ENCODE measurements around the gene HECTD4. TPM values are rescaled to one million over a fixed set of nuclear protein-coding genes. Genes with fewer than 3 reads are reported as not detected.
"Not testable (repeated sequence)": the region's sequence is repeated elsewhere in the genome, so short reads cannot be mapped to it uniquely, and the experiment has no call there.

The HECTD4 gene
- total RNA-seq, 2 donors from 2014 or later = 30.8 to 33.1 TPM

- Mint-ChIP-seq H3K9me3 (no peaks in the 10 kb centered on the region), H3K27ac (no peak overlapping the region), H3K4me3 (no peak overlapping the region), H3K4me1 (peaks cover 10% of the 10 kb centered on the region), H3K27me3 (no peaks in the 10 kb centered on the region), H3K36me3 (ENCODE audit: low read depth) (no peaks in the 10 kb centered on the region)
- no peak for ATAC-seq (replicated peaks)
These were observed 31.3 kb downstream of the HECTD4 start for GRCh38 chr12:112350593-112351592.

DNA sequence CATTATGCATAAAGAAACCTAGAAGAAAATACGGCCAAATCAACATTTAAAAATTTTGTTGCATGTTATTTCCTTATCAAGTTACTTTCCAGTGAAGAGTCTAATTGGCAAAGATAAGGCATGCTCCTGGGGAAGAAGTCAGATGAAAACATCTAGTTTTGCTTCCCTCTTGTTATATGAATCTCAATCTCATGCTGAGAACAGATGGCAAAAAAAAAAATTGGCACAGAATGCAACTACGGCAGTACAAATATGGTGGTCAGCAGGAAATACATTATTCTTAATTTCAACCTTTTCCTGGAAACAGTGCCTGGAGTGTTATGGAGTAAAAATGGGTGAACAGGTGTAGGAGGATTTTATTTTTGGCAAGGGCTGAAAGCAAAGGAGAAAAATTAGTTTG lies 32.8 kb downstream of the HECTD4 start:
- ATAC-seq (replicated peaks) = no peak
- Mint-ChIP-seq H3K4me3 (no peak overlapping the region), H3K27ac (no peak overlapping the region), H3K4me1 (peaks cover 16% of the 10 kb centered on the region), H3K9me3 (no peaks in the 10 kb centered on the region), H3K36me3 (ENCODE audit: low read depth) (no peaks in the 10 kb centered on the region), H3K27me3 (no peaks in the 10 kb centered on the region)

DNA sequence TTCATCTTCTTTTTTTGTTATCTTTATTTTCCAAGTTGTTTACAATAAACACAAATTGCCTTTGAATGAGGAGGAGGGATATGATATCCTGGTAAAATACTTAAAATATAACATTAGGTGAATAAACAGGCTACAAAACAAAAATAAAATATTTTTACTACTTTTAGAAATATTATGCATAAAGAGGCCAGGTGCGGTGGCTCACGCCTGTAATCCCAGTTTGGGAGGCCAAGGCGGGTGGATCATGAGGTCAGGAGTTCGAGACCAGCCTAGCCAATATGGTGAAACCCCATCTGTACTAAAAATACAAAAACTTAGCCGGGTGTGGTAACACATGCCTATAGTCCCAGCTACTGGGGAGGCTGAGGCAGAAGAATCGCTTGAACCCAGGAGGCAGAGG lies 33.3 kb downstream of the HECTD4 start:
- ATAC-seq (replicated peaks); H3K27ac Mint-ChIP-seq; H3K36me3 Mint-ChIP-seq (ENCODE audit: low read depth); H3K9me3 Mint-ChIP-seq; H3K4me3 Mint-ChIP-seq; H3K27me3 Mint-ChIP-seq: not testable (repeated sequence)
- H3K4me1 Mint-ChIP-seq = peaks cover 20% of the 10 kb centered on the region

GRCh38 chr12:112347581-112347982 lies 34.6 kb downstream of the HECTD4 start:
- no peaks in the 10 kb centered on the region for H3K27me3 Mint-ChIP-seq
- no peak overlapping the region for H3K27ac Mint-ChIP-seq
- no peaks in the 10 kb centered on the region for H3K36me3 Mint-ChIP-seq (ENCODE audit: low read depth)
- H3K4me1 Mint-ChIP-seq = peaks cover 25% of the 10 kb centered on the region
- peak; percentile 59 for ATAC-seq (replicated peaks)
- H3K9me3 Mint-ChIP-seq = no peaks in the 10 kb centered on the region
- no peak overlapping the region for H3K4me3 Mint-ChIP-seq

- no peaks in the 10 kb centered on the region for H3K36me3 Mint-ChIP-seq (ENCODE audit: low read depth)
- H3K4me1 Mint-ChIP-seq = peaks cover 29% of the 10 kb centered on the region
- no peaks in the 10 kb centered on the region for H3K27me3 Mint-ChIP-seq
- no peak overlapping the region for H3K4me3 Mint-ChIP-seq
- H3K9me3 Mint-ChIP-seq = no peaks in the 10 kb centered on the region
- no peak for ATAC-seq (replicated peaks)
- no peak overlapping the region for H3K27ac Mint-ChIP-seq
These were observed 36.0 kb downstream of the HECTD4 start for GRCh38 chr12:112346194-112346593.

GRCh38 chr12:112344220-112344619 lies 38.0 kb downstream of the HECTD4 start:
- Mint-ChIP-seq H3K9me3 (no peaks in the 10 kb centered on the region), H3K27me3 (no peaks in the 10 kb centered on the region), H3K4me3 (no peak overlapping the region), H3K36me3 (ENCODE audit: low read depth) (no peaks in the 10 kb centered on the region), H3K27ac (no peak overlapping the region), H3K4me1 (peaks cover 24% of the 10 kb centered on the region)
- ATAC-seq (replicated peaks) = no peak

DNA sequence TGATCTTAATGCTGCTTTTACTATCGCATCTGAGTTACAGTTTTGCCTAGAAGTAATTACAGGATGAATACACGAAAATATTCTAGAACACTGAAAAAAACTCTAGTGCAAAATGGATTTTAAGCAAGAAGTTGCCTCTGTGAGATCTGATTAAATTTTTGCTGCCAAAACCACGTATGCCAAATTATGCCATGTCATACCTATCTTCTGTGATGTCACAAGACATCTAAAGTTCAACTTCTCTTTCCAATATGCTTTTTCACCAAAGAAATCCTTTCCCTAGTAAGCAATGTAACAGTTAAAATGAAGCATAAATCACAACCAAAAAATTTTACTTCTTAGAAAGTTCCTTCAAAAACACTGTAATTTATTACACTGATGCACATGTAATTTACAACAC lies 39.6 kb downstream of the HECTD4 start:
- Mint-ChIP-seq H3K4me1 (peaks cover 24% of the 10 kb centered on the region), H3K27me3 (no peaks in the 10 kb centered on the region), H3K4me3 (no peak overlapping the region), H3K9me3 (no peaks in the 10 kb centered on the region), H3K36me3 (ENCODE audit: low read depth) (no peaks in the 10 kb centered on the region), H3K27ac (no peak overlapping the region)
- ATAC-seq (replicated peaks) = no peak

GRCh38 chr12:112341046-112341825 lies 41.0 kb downstream of the HECTD4 start:
- H3K36me3 Mint-ChIP-seq (ENCODE audit: low read depth) = no peaks in the 10 kb centered on the region
- no peak overlapping the region for H3K27ac Mint-ChIP-seq
- H3K9me3 Mint-ChIP-seq = no peaks in the 10 kb centered on the region
- H3K4me3 Mint-ChIP-seq = no peak overlapping the region
- H3K27me3 Mint-ChIP-seq = no peaks in the 10 kb centered on the region
- peaks cover 22% of the 10 kb centered on the region for H3K4me1 Mint-ChIP-seq
- ATAC-seq (replicated peaks) = no peak

- no peaks in the 10 kb centered on the region for H3K36me3 Mint-ChIP-seq (ENCODE audit: low read depth)
- H3K9me3 Mint-ChIP-seq = no peaks in the 10 kb centered on the region
- peaks cover 19% of the 10 kb centered on the region for H3K4me1 Mint-ChIP-seq
- H3K27me3 Mint-ChIP-seq = no peaks in the 10 kb centered on the region
- no peak for ATAC-seq (replicated peaks)
- no peak overlapping the region for H3K27ac Mint-ChIP-seq
- H3K4me3 Mint-ChIP-seq = no peak overlapping the region
These were observed 42.0 kb downstream of the HECTD4 start for GRCh38 chr12:112340230-112340629.

DNA sequence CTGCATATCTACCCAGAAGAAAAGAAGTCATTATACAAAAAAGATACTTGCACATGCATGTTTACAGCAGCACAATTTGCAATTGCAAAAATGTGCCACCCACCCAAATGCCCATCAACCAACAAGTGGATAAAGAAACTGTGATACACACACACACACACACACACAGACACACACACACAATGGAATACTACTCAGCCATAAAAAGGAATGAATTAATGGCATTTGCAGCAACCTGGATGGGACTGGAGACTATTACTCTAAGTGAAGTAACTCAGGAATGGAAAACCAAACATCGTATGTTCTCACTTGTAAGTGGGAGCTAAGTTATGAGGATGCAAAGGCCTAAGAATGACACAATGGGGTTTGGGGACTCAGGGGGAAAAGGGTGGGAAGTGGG lies 47.2 kb downstream of the HECTD4 start:
- H3K36me3 Mint-ChIP-seq (ENCODE audit: low read depth); H3K9me3 Mint-ChIP-seq; H3K27me3 Mint-ChIP-seq; H3K27ac Mint-ChIP-seq; ATAC-seq (replicated peaks); H3K4me3 Mint-ChIP-seq; H3K4me1 Mint-ChIP-seq: not testable (repeated sequence)

GRCh38 chr12:112333019-112333418 lies 49.2 kb downstream of the HECTD4 start:
- no peak for ATAC-seq (replicated peaks)
- Mint-ChIP-seq H3K4me1 (peaks cover 6% of the 10 kb centered on the region), H3K9me3 (no peaks in the 10 kb centered on the region), H3K4me3 (no peak overlapping the region), H3K36me3 (ENCODE audit: low read depth) (no peaks in the 10 kb centered on the region), H3K27me3 (no peaks in the 10 kb centered on the region), H3K27ac (no peak overlapping the region)

GRCh38 chr12:112331886-112332285 lies 50.3 kb downstream of the HECTD4 start:
- Mint-ChIP-seq H3K36me3 (ENCODE audit: low read depth) (no peaks in the 10 kb centered on the region), H3K4me3 (no peak overlapping the region), H3K9me3 (no peaks in the 10 kb centered on the region), H3K4me1 (peaks cover 6% of the 10 kb centered on the region), H3K27ac (no peak overlapping the region), H3K27me3 (no peaks in the 10 kb centered on the region)
- ATAC-seq (replicated peaks) = no peak

GRCh38 chr12:112330706-112331105 lies 51.5 kb downstream of the HECTD4 start:
- H3K9me3 Mint-ChIP-seq = no peaks in the 10 kb centered on the region
- H3K27ac Mint-ChIP-seq = no peak overlapping the region
- peaks cover 6% of the 10 kb centered on the region for H3K4me1 Mint-ChIP-seq
- H3K36me3 Mint-ChIP-seq (ENCODE audit: low read depth) = no peaks in the 10 kb centered on the region
- H3K4me3 Mint-ChIP-seq = no peak overlapping the region
- no peak for ATAC-seq (replicated peaks)
- H3K27me3 Mint-ChIP-seq = no peaks in the 10 kb centered on the region

DNA sequence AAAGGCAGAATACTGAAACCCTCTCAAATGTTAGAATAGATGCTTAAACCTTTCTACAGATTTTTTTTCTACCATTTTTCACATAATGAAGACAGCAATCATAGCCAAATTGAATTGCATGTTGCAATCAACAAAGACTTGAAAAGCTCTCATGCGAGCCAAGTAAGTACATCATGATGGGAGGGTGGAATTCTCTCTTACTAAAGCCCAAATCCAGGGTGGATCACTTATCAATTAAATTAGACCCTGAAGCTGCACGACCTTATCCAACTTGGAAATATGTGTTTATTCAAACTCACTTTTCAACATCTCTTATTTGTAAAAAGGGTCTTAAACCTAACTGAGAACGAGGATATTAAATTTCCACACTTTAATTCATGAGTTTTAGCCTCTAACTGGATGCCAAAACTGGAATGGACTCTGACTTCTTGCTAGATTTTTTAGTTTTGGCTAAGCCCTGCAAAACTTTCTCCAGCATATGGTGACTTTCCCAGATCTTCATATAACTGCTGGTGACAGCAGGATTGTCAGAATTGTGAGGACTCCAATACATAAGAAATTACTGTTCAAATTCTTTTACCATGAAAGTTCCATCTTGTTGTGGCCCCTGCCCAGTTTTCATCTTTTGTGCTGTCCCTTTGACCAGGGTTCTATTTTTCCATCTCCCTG lies 53.6 kb downstream of the HECTD4 start:
- no peaks in the 10 kb centered on the region for H3K9me3 Mint-ChIP-seq
- no peak overlapping the region for H3K4me3 Mint-ChIP-seq
- no peak overlapping the region for H3K27ac Mint-ChIP-seq
- no peaks in the 10 kb centered on the region for H3K36me3 Mint-ChIP-seq (ENCODE audit: low read depth)
- no peaks in the 10 kb centered on the region for H3K27me3 Mint-ChIP-seq
- peaks cover 10% of the 10 kb centered on the region for H3K4me1 Mint-ChIP-seq
- ATAC-seq (replicated peaks) = no peak
